IPS-NIHi7 (cell line): ENCODE measurements around the gene SDHD.

Source experiments
- DNase-seq: peaks from one replicate; pipeline ENCODE4 v3.0.0; 2012; ENCODE audit warnings: mixed read lengths; ENCODE audit errors: extremely low spot score

SDHD gene

DNA sequence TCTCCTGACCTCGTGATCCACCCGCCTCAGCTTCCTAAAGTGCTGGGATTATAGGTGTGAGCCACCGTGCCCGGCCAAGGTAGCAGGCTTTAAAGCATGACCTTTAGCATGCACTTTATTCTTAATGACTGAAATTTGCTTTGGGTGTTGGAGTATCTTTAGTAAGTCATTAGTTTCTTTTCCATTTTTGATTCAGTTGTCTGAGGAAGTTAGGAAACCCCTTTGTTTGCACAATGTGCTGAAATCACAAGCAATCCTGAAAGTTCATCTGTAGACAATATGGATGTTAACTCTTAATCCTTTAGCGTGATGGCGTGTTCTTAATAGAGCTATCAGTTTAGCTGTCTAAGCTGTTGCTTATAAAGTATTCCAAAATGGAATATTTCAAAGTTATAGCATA lies 16.8 kb downstream of the SDHD start:
- DNase-seq, result no peak

DNA sequence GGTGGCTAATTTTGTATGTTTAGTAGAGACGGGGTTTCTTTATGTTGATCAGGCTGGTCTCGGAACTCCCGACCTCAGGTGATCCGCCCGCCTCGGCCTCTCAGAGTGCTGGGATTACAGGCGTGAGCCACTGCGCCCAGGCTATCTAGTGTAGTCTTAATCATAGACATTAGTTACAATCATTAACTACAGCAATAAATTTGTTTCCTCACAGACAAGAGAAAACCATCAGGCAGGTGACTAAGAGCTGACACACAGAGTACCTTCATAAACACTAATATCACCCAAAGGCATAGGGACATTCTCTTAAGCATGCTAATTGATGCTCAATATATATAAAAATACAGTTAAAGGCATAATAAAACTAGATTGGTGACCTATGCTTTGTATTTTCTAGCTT lies 19.4 kb downstream of the SDHD start:
- no peak for DNase-seq

GRCh38 chr11:112113539-112114457 lies 27.1 kb downstream of the SDHD start:
- DNase-seq, result peak; percentile 71

- DNase-seq, result no peak
Observed at GRCh38 chr11:112114460-112114859, 27.8 kb downstream of the SDHD start.

- DNase-seq, result no peak
Observed at GRCh38 chr11:112115386-112115785, 28.7 kb downstream of the SDHD start.

- no peak for DNase-seq
Observed at GRCh38 chr11:112118176-112118575, 31.5 kb downstream of the SDHD start.

DNA sequence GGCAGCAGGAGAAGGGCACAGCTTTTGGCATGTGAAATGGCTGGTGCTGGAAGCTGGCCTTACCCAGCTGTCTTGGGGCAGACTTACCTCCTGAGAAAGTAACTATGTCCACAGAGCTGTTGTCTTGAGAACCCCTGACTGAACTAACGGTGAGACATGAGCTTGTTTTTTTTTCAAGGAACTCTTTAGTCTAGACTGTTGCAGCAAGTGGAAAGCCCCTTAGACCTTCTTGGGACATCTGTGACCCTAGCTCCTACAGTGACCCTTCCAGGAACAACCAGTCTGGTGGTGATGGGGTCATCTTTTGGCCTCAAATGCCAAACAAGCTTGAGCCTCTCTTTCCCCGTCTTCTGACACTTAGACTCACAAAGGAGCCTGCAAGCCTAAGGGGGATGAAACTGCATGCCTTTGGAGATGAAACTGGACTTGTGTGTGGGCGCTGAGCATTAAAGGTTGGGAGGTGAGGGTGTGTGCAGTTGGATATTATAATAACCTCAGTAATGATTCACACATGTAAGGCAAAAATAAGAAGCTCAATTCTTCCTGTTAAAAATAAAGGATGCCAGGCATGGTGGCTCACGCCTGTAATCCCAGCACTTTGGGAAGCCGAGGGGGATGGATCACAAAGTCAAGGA lies 35.4 kb downstream of the SDHD start:
- DNase-seq, result no peak

GRCh38 chr11:112123129-112123528 lies 36.5 kb downstream of the SDHD start:
- DNase-seq, result no peak

GRCh38 chr11:112127056-112127455 lies 40.4 kb downstream of the SDHD start:
- DNase-seq, result no peak

GRCh38 chr11:112128483-112129121 lies 41.9 kb downstream of the SDHD start:
- DNase-seq, result no peak

- no peak for DNase-seq
Observed at GRCh38 chr11:112129656-112130055, 43.0 kb downstream of the SDHD start.

DNA sequence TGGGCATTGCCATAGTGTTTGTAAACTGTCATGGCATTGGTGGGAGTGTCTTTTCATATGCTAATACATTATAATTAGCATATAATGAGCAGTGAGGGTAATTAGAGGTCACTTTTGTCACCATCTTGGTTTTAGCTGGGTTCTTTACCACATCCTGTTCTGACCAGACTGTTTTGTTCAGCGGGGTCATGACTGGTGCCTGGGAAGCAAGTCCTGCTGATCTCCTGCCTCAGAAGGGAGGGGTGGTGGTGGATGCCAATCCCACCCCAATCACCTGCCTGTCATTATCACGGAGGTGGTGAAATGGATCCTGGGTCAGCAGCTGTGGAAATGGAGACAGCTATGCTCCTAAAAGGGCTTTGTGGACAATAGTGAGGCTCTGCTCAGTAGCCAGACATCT lies 46.1 kb downstream of the SDHD start:
- no peak for DNase-seq

GRCh38 chr11:112134473-112134872 lies 47.8 kb downstream of the SDHD start:
- DNase-seq, result no peak

GRCh38 chr11:112143597-112143996 lies 56.9 kb downstream of the SDHD start:
- DNase-seq, result no peak
